ENCODE measurements around the gene KLHDC10. TPM values are rescaled to one million over a fixed set of nuclear protein-coding genes. Genes with fewer than 3 reads are reported as not detected.
"Not testable (repeated sequence)": the region's sequence is repeated elsewhere in the genome, so short reads cannot be mapped to it uniquely, and the experiment has no call there.

KLHDC10 gene
- total and polyA plus RNA-seq, 2 donors: 16.5 to 51.7 TPM

DNA sequence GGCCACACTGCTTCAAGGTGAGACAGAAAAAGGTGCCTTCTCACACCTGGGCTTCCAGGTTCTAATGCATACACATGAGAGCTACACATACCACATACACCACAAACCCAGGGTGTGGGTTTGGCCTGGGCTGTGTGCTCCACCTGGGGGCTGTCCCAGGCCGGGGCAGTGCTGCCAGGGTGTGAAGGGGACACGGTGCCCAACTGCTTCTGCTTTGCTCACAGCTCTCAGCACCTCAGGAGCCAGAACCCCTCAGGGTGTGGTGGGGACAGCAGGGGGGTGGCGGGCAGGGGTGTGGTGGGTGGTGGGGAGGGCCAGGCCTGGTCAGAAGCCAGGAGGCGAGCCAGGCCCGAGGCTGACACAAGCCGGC, 83.8 kb downstream of the KLHDC10 start:
- no peak overlapping the region for H3K27ac ChIP-seq (ENCODE audit: low read depth)
- WGBS: 46% methylated on average over 6 of the region's 6 CpGs
- H3K4me1 ChIP-seq (ENCODE audit: insufficient read depth): no peaks in the 10 kb centered on the region
- DNase-seq (ENCODE audit: extremely low spot score): no peak
- H3K4me3 ChIP-seq (ENCODE audit: low read depth, low read length): no peak overlapping the region
- H3K36me3 ChIP-seq (ENCODE audit: insufficient read depth): no peaks in the 10 kb centered on the region

DNA sequence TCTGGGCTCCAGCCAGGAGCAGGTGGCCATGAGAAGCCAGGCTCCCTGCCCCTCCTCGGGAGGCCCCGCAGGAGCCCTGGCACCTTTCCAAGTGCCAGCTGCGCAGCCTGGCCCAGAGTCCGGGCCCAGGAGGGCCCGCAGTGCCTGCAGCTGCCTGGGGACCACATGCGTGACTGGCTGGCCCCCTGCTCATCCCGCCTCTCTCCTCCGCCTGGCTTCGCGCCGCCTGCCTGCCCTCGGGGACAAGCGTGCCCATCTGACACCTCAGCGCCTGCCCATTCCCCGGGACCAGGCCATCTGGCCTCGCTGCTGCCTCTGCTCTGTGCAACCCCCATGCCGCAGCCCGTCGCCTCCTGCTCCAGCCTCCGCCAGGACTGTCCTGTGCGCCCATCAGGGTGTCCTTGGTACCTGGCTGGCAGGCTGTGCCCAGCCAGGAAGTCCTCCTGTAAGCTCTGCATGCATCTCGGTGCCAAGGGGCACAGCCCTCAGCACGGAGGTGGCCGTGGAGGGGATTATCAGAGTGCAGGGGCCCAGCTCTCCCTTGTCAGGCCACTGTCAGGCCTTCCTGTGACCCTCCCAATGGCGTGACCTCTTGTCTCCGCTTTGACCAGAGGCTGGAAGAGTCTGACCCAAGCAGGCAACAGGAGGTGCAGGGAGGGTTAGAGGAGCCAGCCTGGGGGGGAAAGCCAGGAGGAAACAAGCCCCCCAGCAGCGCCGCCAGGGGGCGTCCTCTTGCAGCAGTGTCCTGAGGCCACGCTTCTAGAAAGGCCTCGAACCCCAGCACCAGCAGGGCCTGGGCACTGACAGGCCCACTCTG, 84.4 kb downstream of the KLHDC10 start:
- Histone ChIP-seq H3K27ac (ENCODE audit: low read depth) (no peak overlapping the region), H3K4me3 (ENCODE audit: low read depth, low read length) (no peak overlapping the region), H3K36me3 (ENCODE audit: insufficient read depth) (no peaks in the 10 kb centered on the region), H3K4me1 (ENCODE audit: insufficient read depth) (no peaks in the 10 kb centered on the region)
- DNase-seq (ENCODE audit: extremely low spot score): no peak
- 69% methylated on average over 31 of the region's 31 CpGs for WGBS

DNA sequence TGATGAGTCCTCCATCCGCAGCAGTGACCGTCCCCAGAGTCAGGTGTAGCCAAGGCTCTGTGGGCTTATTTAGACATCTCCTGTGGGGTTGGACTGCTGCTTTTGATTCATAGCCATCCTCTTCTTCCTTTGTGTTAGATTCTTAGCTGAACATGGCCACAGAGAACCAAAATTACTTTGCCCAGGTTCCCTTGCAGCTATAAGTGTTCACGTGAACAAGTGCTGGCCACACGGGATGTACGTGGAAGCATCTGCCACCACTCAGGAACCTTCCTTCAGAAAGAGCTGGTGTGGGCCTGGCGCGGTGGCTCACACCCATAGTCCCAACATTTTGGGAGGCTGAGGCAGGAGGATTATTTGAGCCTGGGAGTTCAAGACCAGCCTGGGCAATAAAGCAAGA, 85.8 kb downstream of the KLHDC10 start:
- no peak overlapping the region for H3K4me3 ChIP-seq (ENCODE audit: low read depth, low read length)
- no peaks in the 10 kb centered on the region for H3K4me1 ChIP-seq (ENCODE audit: insufficient read depth)
- H3K27ac ChIP-seq (ENCODE audit: low read depth): no peak overlapping the region
- over 99% methylated on average over 7 of the region's 7 CpGs for WGBS
- no peaks in the 10 kb centered on the region for H3K36me3 ChIP-seq (ENCODE audit: insufficient read depth)
- DNase-seq (ENCODE audit: extremely low spot score): no peak

GRCh38 chr7:130157700-130158099, 87.4 kb downstream of the KLHDC10 start:
- Histone ChIP-seq H3K4me1 (ENCODE audit: insufficient read depth) (no peaks in the 10 kb centered on the region), H3K36me3 (ENCODE audit: insufficient read depth) (no peaks in the 10 kb centered on the region), H3K27ac (ENCODE audit: low read depth) (no peak overlapping the region), H3K4me3 (ENCODE audit: low read depth, low read length) (no peak overlapping the region)
- 94% methylated on average over 7 of the region's 7 CpGs for WGBS
- no peak for DNase-seq (ENCODE audit: extremely low spot score)

- H3K4me3 ChIP-seq (ENCODE audit: low read depth, low read length): no peak overlapping the region
- 97% methylated on average over 2 of the region's 2 CpGs for WGBS
- H3K4me1 ChIP-seq (ENCODE audit: insufficient read depth): no peaks in the 10 kb centered on the region
- no peak overlapping the region for H3K27ac ChIP-seq (ENCODE audit: low read depth)
- no peaks in the 10 kb centered on the region for H3K36me3 ChIP-seq (ENCODE audit: insufficient read depth)
- no peak for DNase-seq (ENCODE audit: extremely low spot score)
Measured at GRCh38 chr7:130160023-130160422, 89.7 kb downstream of the KLHDC10 start.

GRCh38 chr7:130160455-130160854, 90.1 kb downstream of the KLHDC10 start:
- H3K27ac ChIP-seq (ENCODE audit: low read depth): no peak overlapping the region
- H3K4me3 ChIP-seq (ENCODE audit: low read depth, low read length): no peak overlapping the region
- WGBS: 95% methylated on average over 8 of the region's 8 CpGs
- no peaks in the 10 kb centered on the region for H3K36me3 ChIP-seq (ENCODE audit: insufficient read depth)
- no peak for DNase-seq (ENCODE audit: extremely low spot score)
- no peaks in the 10 kb centered on the region for H3K4me1 ChIP-seq (ENCODE audit: insufficient read depth)

- no peak overlapping the region for H3K27ac ChIP-seq (ENCODE audit: low read depth)
- DNase-seq (ENCODE audit: extremely low spot score): no peak
- WGBS: 92% methylated on average over 5 of the region's 5 CpGs
- H3K36me3 ChIP-seq (ENCODE audit: insufficient read depth): no peaks in the 10 kb centered on the region
- H3K4me3 ChIP-seq (ENCODE audit: low read depth, low read length): no peak overlapping the region
- no peaks in the 10 kb centered on the region for H3K4me1 ChIP-seq (ENCODE audit: insufficient read depth)
Measured at GRCh38 chr7:130162196-130162595, 91.9 kb downstream of the KLHDC10 start.

- H3K27ac ChIP-seq (ENCODE audit: low read depth): no peak overlapping the region
- H3K36me3 ChIP-seq (ENCODE audit: insufficient read depth): peaks cover 2% of the 10 kb centered on the region
- WGBS: 94% methylated on average over 4 of the region's 4 CpGs
- no peaks in the 10 kb centered on the region for H3K4me1 ChIP-seq (ENCODE audit: insufficient read depth)
- no peak for DNase-seq (ENCODE audit: extremely low spot score)
- H3K4me3 ChIP-seq (ENCODE audit: low read depth, low read length): no peak overlapping the region
Measured at GRCh38 chr7:130174237-130174959, 104.1 kb downstream of the KLHDC10 start.

DNA sequence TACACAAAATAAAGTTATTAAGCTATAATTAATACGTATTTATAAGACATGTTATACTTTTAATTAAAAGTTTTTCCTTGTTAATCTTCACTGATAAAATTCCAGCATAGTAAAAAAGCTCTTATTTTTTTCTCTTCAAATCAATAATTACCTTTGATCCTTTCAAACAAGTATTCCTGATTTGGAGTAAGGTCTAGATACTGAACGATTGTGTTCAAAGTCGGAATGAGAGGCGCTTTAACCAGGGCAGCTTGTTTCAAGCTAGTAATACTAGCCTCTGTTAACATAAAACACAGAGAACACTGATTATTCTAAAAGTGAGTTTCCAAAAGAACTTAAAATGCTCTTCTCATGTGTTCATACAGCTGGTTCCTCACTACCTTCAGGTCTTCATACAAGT, 107.9 kb downstream of the KLHDC10 start:
- H3K27ac ChIP-seq (ENCODE audit: low read depth): no peak overlapping the region
- no peak overlapping the region for H3K4me3 ChIP-seq (ENCODE audit: low read depth, low read length)
- no peaks in the 10 kb centered on the region for H3K4me1 ChIP-seq (ENCODE audit: insufficient read depth)
- DNase-seq (ENCODE audit: extremely low spot score): no peak
- 92% methylated on average over 4 of the region's 4 CpGs for WGBS
- no peaks in the 10 kb centered on the region for H3K36me3 ChIP-seq (ENCODE audit: insufficient read depth)

DNA sequence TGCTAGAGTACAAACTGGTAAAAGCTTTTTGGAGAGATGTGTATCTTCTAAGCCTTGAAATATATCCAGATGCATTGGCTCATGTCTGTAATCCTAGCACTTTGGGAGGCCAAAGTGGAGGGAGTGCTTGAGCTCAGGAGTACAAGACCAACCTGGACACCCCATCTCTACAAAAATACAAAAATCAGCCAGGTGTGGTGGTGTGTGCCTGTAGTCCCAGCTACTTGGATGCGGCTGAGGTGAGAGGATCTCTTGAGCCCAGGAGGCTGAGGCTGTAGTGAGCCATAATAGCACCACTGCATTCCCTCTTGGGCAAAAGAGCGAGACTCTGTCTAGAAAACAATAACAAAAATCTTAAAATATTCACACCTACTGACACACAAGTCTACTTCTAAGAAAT, 109.3 kb downstream of the KLHDC10 start:
- no peak overlapping the region for H3K4me3 ChIP-seq (ENCODE audit: low read depth, low read length)
- no peaks in the 10 kb centered on the region for H3K4me1 ChIP-seq (ENCODE audit: insufficient read depth)
- 96% methylated on average over 2 of the region's 2 CpGs for WGBS
- H3K36me3 ChIP-seq (ENCODE audit: insufficient read depth): no peaks in the 10 kb centered on the region
- no peak overlapping the region for H3K27ac ChIP-seq (ENCODE audit: low read depth)
- no peak for DNase-seq (ENCODE audit: extremely low spot score)

DNA sequence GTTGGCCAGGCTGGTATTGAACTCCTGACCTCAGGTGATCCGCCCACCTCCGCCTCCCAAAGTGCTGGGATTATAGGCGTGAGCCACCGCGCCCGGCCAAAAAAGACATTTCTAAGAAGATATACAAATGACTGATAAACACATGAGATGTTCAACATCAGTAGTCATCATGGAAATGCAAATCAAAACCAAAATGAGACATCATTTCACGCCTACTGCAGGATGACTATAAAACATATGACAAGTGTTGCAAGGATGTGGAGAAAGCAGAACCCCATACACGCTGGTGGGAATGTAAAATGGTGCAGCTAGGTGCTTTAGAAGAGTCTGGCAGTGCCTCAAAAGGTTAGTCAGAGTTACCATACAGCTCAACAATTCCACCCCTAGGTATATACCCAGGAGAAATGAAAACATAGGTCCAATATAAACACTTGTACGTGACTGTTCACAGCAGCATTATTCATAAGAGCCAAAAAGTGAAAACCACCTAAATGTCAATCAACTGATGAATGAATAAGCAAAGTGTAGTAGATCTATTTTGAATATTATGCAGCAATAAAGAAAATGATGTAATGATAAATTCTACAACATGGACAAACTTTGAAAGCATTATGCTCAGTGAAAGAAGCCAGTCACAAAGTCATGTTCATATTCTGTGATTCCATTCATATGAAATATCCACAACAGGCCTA, 110.4 kb downstream of the KLHDC10 start:
- Histone ChIP-seq H3K4me3 (ENCODE audit: low read depth, low read length) (no peak overlapping the region), H3K27ac (ENCODE audit: low read depth) (no peak overlapping the region), H3K4me1 (ENCODE audit: insufficient read depth) (no peaks in the 10 kb centered on the region), H3K36me3 (ENCODE audit: insufficient read depth) (no peaks in the 10 kb centered on the region)
- DNase-seq (ENCODE audit: extremely low spot score): no peak
- 95% methylated on average over 9 of the region's 9 CpGs for WGBS

DNA sequence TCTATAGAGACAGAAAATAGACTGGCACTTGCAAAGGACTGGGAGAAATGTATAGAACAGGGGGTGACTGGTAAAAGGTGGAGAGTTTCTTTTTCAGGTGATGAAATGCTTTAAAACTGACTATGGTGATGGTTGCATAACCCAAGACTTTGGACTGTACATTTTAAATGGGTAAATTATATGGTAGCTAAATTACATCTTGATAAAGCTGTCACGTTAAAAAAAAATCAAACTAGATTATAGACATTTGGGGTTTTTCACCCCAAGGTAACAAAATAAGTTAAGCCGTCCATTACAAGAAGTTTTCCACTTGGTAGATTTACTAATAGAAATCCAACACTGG, 110.9 kb downstream of the KLHDC10 start:
- no peaks in the 10 kb centered on the region for H3K4me1 ChIP-seq (ENCODE audit: insufficient read depth)
- H3K36me3 ChIP-seq (ENCODE audit: insufficient read depth): no peaks in the 10 kb centered on the region
- WGBS: 94% methylated on average over 2 of the region's 2 CpGs
- no peak for DNase-seq (ENCODE audit: extremely low spot score)
- H3K27ac ChIP-seq (ENCODE audit: low read depth): no peak overlapping the region
- H3K4me3 ChIP-seq (ENCODE audit: low read depth, low read length): no peak overlapping the region

DNA sequence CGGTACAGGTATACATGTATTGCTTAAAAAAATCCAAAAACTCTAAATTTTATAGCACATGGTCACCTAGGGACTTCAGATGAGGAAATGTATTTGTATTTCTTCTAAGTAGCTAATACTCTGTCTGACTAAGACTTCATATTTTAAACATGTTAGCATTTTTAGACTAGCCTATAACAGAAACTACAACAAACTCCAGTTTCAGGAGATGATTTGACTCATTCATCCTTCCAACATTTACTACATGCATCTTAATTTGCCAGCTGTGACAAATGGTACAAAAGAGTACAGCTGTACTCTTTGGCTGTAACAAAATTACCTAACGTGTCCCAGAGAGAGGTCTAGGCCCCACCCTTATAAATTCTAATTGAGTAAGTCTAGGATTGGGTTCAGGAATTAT, 112.7 kb downstream of the KLHDC10 start:
- DNase-seq (ENCODE audit: extremely low spot score): no peak
- Histone ChIP-seq H3K4me1 (ENCODE audit: insufficient read depth) (no peaks in the 10 kb centered on the region), H3K4me3 (ENCODE audit: low read depth, low read length) (no peak overlapping the region), H3K27ac (ENCODE audit: low read depth) (no peak overlapping the region), H3K36me3 (ENCODE audit: insufficient read depth) (no peaks in the 10 kb centered on the region)
- WGBS: 46% methylated on average over 2 of the region's 2 CpGs

- not testable (repeated sequence) for H3K36me3 ChIP-seq (ENCODE audit: insufficient read depth); H3K27ac ChIP-seq (ENCODE audit: low read depth); H3K4me3 ChIP-seq (ENCODE audit: low read depth, low read length); H3K4me1 ChIP-seq (ENCODE audit: insufficient read depth); DNase-seq (ENCODE audit: extremely low spot score)
- WGBS: 92% methylated on average over 5 of the region's 5 CpGs
Measured at GRCh38 chr7:130184349-130184748, 114.0 kb downstream of the KLHDC10 start.
